HUES6 (cell line): ENCODE results near the gene SLC4A1AP.
"Not testable (repeated sequence)": the region's sequence is repeated elsewhere in the genome, so short reads cannot be mapped to it uniquely, and the experiment has no call there.

Source experiments
- H3K27ac ChIP-seq: 2 replicates; pipeline ENCODE4 v1.7.0; 2013; ENCODE audit warnings: low read depth, mild to moderate bottlenecking, low read length, inconsistent platforms
- H3K27me3 ChIP-seq: 2 replicates; pipeline ENCODE4 v1.6.1; 2013; ENCODE audit warnings: low read length; ENCODE audit not compliant: control insufficient read depth, insufficient read depth
- H3K36me3 ChIP-seq: 2 replicates; pipeline ENCODE4 v1.6.1; 2013; ENCODE audit warnings: low read length; ENCODE audit not compliant: control insufficient read depth, insufficient read depth
- H3K4me1 ChIP-seq: 2 replicates; pipeline ENCODE4 v1.6.1; 2013; ENCODE audit warnings: low read length; ENCODE audit not compliant: control insufficient read depth, insufficient read depth
- H3K4me3 ChIP-seq: 2 replicates; pipeline ENCODE4 v1.5.1; 2013; ENCODE audit warnings: low read depth, low read length
- H3K9ac ChIP-seq: one replicate; pipeline ENCODE4 v1.6.1; 2013; ENCODE audit warnings: mild to moderate bottlenecking, low read length
- H3K9me3 ChIP-seq: 2 replicates; pipeline ENCODE4 v1.6.1; 2013; ENCODE audit warnings: low read depth, low read length; ENCODE audit not compliant: control insufficient read depth, insufficient read depth

SLC4A1AP gene

DNA sequence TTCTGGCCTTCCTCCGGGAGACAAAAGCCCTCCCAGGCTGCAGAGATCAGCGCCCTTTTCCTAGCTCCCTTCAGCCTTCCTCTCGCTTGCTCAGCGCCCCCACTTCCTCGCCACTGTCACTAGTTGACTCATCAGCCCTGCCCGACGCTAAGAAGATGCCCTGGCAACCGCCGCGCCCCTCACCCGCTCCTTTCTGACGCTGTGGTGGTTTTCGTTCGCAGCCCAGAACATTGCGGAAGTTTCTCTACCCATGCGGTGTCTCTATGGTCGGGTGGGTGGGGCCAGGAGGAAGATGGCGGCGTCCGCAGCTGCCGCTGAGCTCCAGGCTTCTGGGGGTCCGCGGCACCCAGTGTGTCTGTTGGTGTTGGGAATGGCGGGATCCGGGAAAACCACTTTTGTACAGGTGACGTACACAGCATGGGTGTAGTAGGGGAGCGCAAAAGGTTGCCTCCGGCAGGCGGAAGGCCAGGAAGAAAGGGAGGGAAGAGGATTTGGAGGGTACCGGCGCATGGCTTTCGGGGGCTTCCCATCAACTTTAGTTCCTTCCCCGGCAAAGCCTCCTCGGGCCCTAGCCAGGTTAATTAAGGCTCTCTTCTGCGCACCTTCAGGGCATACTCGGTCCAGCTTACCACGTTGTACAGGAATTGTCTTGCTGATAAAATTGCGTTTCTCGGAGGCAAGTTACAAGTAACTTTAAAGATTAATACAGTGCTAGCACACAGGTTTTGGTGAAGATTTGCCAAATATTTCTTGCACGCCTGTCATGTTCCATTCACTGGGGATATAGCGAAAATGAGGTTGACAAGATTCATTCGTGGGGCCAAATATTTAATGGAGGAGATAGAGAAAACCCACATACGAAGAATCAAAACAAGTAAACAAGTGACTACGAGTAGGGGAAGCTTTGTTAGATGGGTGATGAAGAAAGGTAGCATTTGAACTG, 34.7 kb upstream of the SLC4A1AP start, which contains the start of the genes CCDC121 and GPN1:
TSS of gene CCDC121 (minus strand) at position 246 of the 943 bp plus-strand sequence. CDS start 1,213 bp downstream, outside the sequence.
TSS of gene GPN1 (plus strand) at position 284 of the 943 bp plus-strand sequence. CDS start at position 293, 9 bp downstream.
- peaks cover 49% of the 10 kb centered on the region for H3K36me3 ChIP-seq
- peaks cover 9% of the 10 kb centered on the region; the same call in 1 of the 2 replicates for H3K4me1 ChIP-seq
- H3K9ac ChIP-seq, result peak within 1 kb of the TSS; percentile 93
- no peaks in the 10 kb centered on the region for H3K27me3 ChIP-seq
- peak within 1 kb of the TSS; percentile 36 for H3K27ac ChIP-seq
- H3K9me3 ChIP-seq, result no peaks in the 10 kb centered on the region
- peak within 1 kb of the TSS; percentile 86 for H3K4me3 ChIP-seq

- not testable (repeated sequence) for H3K27me3 ChIP-seq, H3K4me1 ChIP-seq, H3K4me3 ChIP-seq, H3K9ac ChIP-seq, H3K27ac ChIP-seq, H3K9me3 ChIP-seq
- H3K36me3 ChIP-seq, result peaks cover 51% of the 10 kb centered on the region
Measured at GRCh38 chr2:27630257-27630656, 33.4 kb upstream of the SLC4A1AP start.

- H3K9ac ChIP-seq, result no peak overlapping the region
- H3K27me3 ChIP-seq, result no peaks in the 10 kb centered on the region
- peaks cover 85% of the 10 kb centered on the region for H3K36me3 ChIP-seq
- no peak overlapping the region for H3K27ac ChIP-seq
- no peak overlapping the region for H3K4me3 ChIP-seq
- H3K9me3 ChIP-seq, result no peaks in the 10 kb centered on the region
- no peaks in the 10 kb centered on the region for H3K4me1 ChIP-seq
Measured at GRCh38 chr2:27634291-27634690, 29.4 kb upstream of the SLC4A1AP start.

DNA sequence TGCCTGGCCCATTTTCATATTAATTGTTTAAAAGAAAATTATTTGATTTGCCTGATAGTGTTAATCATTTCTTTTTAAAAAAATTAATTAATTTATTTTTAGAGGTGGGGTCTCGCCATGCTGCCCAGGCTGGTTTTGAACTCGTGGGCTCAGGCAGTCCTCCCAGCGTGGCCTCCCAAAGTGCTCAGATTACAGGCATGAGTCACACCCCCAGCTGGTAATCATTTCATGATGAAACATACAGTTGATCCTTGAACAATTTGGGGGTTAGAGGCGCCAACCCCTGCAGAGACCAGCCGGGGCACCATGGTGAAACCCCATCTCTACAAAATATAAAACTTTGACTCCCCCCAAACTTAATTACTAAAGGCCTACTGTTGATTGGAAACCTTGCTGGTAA, 26.9 kb upstream of the SLC4A1AP start:
- peaks cover 93% of the 10 kb centered on the region for H3K36me3 ChIP-seq
- H3K4me1 ChIP-seq, result no peaks in the 10 kb centered on the region
- no peaks in the 10 kb centered on the region for H3K9me3 ChIP-seq
- no peaks in the 10 kb centered on the region for H3K27me3 ChIP-seq
- no peak overlapping the region for H3K9ac ChIP-seq
- H3K4me3 ChIP-seq, result no peak overlapping the region
- no peak overlapping the region for H3K27ac ChIP-seq

GRCh38 chr2:27638037-27638637, 25.6 kb upstream of the SLC4A1AP start:
- Histone ChIP-seq H3K27me3 (no peaks in the 10 kb centered on the region), H3K9ac (no peak overlapping the region), H3K9me3 (no peaks in the 10 kb centered on the region), H3K4me3 (no peak overlapping the region), H3K4me1 (no peaks in the 10 kb centered on the region), H3K36me3 (peaks cover 88% of the 10 kb centered on the region), H3K27ac (no peak overlapping the region)

GRCh38 chr2:27638709-27639108, 25.0 kb upstream of the SLC4A1AP start:
- no peak overlapping the region for H3K4me3 ChIP-seq
- H3K4me1 ChIP-seq, result no peaks in the 10 kb centered on the region
- H3K36me3 ChIP-seq, result peaks cover 88% of the 10 kb centered on the region
- no peak overlapping the region for H3K27ac ChIP-seq
- no peak overlapping the region for H3K9ac ChIP-seq
- no peaks in the 10 kb centered on the region for H3K27me3 ChIP-seq
- H3K9me3 ChIP-seq, result no peaks in the 10 kb centered on the region

DNA sequence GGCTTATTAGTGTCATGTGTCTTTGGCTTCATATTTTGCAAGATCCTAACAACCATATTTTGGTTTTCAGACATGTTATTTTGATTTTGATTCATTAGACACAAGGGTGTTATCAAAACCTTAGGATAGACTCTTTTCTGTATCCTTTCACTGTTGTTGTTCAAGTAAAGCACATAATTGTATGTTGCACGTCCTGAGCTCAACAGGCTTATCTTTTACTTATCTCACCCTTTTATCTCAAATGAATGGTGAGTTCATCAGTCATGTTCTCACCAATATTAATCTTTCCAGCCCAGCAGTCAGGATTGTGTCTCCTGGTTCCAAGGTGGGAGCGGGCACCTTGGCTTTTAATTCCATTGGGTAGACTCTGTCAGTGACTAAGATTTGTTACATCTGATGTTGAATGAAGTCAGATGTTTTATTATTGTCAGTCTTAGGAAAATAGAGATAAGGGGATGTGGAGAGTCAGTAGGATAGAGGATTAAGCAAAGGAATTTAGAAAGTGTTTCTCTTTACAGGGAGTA, 22.9 kb upstream of the SLC4A1AP start:
- no peaks in the 10 kb centered on the region for H3K9me3 ChIP-seq
- no peak overlapping the region for H3K4me3 ChIP-seq
- H3K9ac ChIP-seq, result no peak overlapping the region
- H3K4me1 ChIP-seq, result no peaks in the 10 kb centered on the region
- no peak overlapping the region for H3K27ac ChIP-seq
- H3K36me3 ChIP-seq, result peaks cover 80% of the 10 kb centered on the region
- H3K27me3 ChIP-seq, result no peaks in the 10 kb centered on the region

DNA sequence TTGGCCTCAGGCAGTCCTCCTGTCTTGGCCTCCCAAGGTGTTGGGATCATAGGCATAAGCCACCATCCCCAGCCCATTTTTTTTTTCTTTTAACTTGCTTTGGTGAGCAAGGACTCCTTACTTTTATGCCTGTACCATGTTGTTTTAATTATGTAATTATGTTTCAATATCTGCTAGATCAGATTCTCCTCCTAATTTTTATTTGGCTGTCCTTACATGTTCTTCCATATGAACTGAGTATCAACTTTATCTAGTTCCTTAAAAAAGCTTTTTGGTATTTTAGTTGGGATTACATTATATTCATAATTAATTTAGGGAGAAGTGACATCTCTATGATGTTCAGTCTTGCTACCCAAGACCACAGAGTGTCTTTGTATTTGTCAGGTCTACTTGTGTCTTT, 18.5 kb upstream of the SLC4A1AP start:
- H3K27me3 ChIP-seq, result no peaks in the 10 kb centered on the region
- H3K4me1 ChIP-seq, result no peaks in the 10 kb centered on the region
- peaks cover 75% of the 10 kb centered on the region for H3K36me3 ChIP-seq
- H3K9me3 ChIP-seq, result no peaks in the 10 kb centered on the region
- no peak overlapping the region for H3K27ac ChIP-seq
- no peak overlapping the region for H3K9ac ChIP-seq
- H3K4me3 ChIP-seq, result no peak overlapping the region

- H3K27ac ChIP-seq, result no peak overlapping the region
- H3K27me3 ChIP-seq, result no peaks in the 10 kb centered on the region
- peaks cover 75% of the 10 kb centered on the region for H3K36me3 ChIP-seq
- no peak overlapping the region for H3K4me3 ChIP-seq
- H3K9me3 ChIP-seq, result no peaks in the 10 kb centered on the region
- H3K4me1 ChIP-seq, result no peaks in the 10 kb centered on the region
- H3K9ac ChIP-seq, result no peak overlapping the region
Measured at GRCh38 chr2:27647289-27647688, 16.4 kb upstream of the SLC4A1AP start.

DNA sequence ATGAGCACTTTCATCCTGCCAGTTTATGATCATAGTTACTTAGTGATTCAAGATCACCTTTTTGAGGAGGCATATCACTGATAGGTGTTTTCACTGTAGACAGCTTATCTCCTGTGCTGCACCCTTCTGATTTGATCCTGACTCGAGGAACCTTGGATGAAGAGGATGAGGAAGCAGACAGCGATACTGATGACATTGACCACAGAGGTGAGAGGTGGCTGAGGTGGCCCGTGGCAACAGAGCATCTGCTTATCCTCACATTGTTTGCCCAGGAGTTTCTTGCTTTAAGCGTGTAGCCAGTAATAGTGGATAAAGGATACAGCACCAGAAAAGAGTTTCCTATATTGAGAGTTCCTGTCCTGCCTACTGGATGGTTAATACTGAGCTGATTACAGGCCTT, 16.0 kb upstream of the SLC4A1AP start:
- Histone ChIP-seq H3K36me3 (peaks cover 77% of the 10 kb centered on the region), H3K4me1 (no peaks in the 10 kb centered on the region), H3K27ac (no peak overlapping the region)

GRCh38 chr2:27651056-27651455, 12.6 kb upstream of the SLC4A1AP start:
- Histone ChIP-seq H3K9ac (no peak overlapping the region), H3K27me3 (no peaks in the 10 kb centered on the region), H3K9me3 (no peaks in the 10 kb centered on the region), H3K4me3 (no peak overlapping the region), H3K36me3 (peaks cover 90% of the 10 kb centered on the region), H3K4me1 (no peaks in the 10 kb centered on the region), H3K27ac (no peak overlapping the region)

More for the DNA sequence above, 16.0 kb upstream of the SLC4A1AP start:
- Histone ChIP-seq H3K27me3 (no peaks in the 10 kb centered on the region), H3K9me3 (no peaks in the 10 kb centered on the region), H3K9ac (no peak overlapping the region), H3K4me3 (no peak overlapping the region)
